HG03159 (cell line): ENCODE measurements around the gene LIN7C.
"Not testable (repeated sequence)": the region's sequence is repeated elsewhere in the genome, so short reads cannot be mapped to it uniquely, and the experiment has no call there.

Experiments
- ATAC-seq: cut with Tn5 transposase; IDR thresholded peaks from one replicate; pipeline ENCODE4 v1.9.1; 2021; ENCODE audit warnings: mild to moderate bottlenecking, moderate library complexity; ENCODE audit not compliant: unreplicated experiment

Gene LIN7C

GRCh38 chr11:27451244-27451965 lies 55.2 kb downstream of the LIN7C start:
- ATAC-seq = no peak

- ATAC-seq = not testable (repeated sequence)
These were observed 58.4 kb downstream of the LIN7C start for GRCh38 chr11:27448184-27448540.

- ATAC-seq = no peak
These were observed 59.0 kb downstream of the LIN7C start for GRCh38 chr11:27447288-27448183.

- ATAC-seq = no peak
These were observed 60.9 kb downstream of the LIN7C start for GRCh38 chr11:27445625-27446024.

GRCh38 chr11:27444801-27445215 lies 61.8 kb downstream of the LIN7C start:
- no peak for ATAC-seq
